GM21381 (cell line): ENCODE data around the gene RIMKLB.
A peak's percentile ranks its signal among the peaks of the same experiment; 100 is the strongest.
"Not testable (repeated sequence)": the region's sequence is repeated elsewhere in the genome, so short reads cannot be mapped to it uniquely, and the experiment has no call there.

Experiments
- ATAC-seq: cut with Tn5 transposase; IDR thresholded peaks from one replicate; pipeline ENCODE4 v1.9.1; 2021; ENCODE audit warnings: mild to moderate bottlenecking, moderate library complexity; ENCODE audit not compliant: unreplicated experiment

The RIMKLB gene

GRCh38 chr12:8689681-8690080, 8.1 kb upstream of the RIMKLB start:
- no peak for ATAC-seq

- no peak for ATAC-seq
Measured at GRCh38 chr12:8692573-8692972, 5.2 kb upstream of the RIMKLB start.

GRCh38 chr12:8695116-8695515, 2.7 kb upstream of the RIMKLB start:
- no peak for ATAC-seq

- ATAC-seq, result no peak
Measured at GRCh38 chr12:8696442-8697090, 1.2 kb upstream of the RIMKLB start.

- peak; percentile 17 for ATAC-seq
Measured at GRCh38 chr12:8697120-8697475, 693 bp upstream of the RIMKLB start.

GRCh38 chr12:8698132-8698851, 501 bp downstream of the RIMKLB start:
- peak; percentile 44 for ATAC-seq

GRCh38 chr12:8698879-8699278, 1.1 kb downstream of the RIMKLB start:
- ATAC-seq, result no peak

- no peak for ATAC-seq
Measured at GRCh38 chr12:8699714-8700113, 1.9 kb downstream of the RIMKLB start.

- ATAC-seq, result no peak
Measured at GRCh38 chr12:8701046-8701660, 3.4 kb downstream of the RIMKLB start.

- no peak for ATAC-seq
Measured at GRCh38 chr12:8702159-8702558, 4.4 kb downstream of the RIMKLB start.

GRCh38 chr12:8709124-8709830, 11.5 kb downstream of the RIMKLB start:
- no peak for ATAC-seq

- ATAC-seq, result no peak
Measured at GRCh38 chr12:8712572-8712971, 14.8 kb downstream of the RIMKLB start.

- no peak for ATAC-seq
Measured at GRCh38 chr12:8722286-8722800, 24.6 kb downstream of the RIMKLB start.

GRCh38 chr12:8734873-8735381, 37.1 kb downstream of the RIMKLB start:
- ATAC-seq, result no peak

- no peak for ATAC-seq
Measured at GRCh38 chr12:8742501-8742900, 44.7 kb downstream of the RIMKLB start.

GRCh38 chr12:8743121-8743520, 45.3 kb downstream of the RIMKLB start:
- ATAC-seq, result not testable (repeated sequence)

- not testable (repeated sequence) for ATAC-seq
Measured at GRCh38 chr12:8745631-8746030, 47.8 kb downstream of the RIMKLB start.

- ATAC-seq, result no peak
Measured at GRCh38 chr12:8746046-8746445, 48.3 kb downstream of the RIMKLB start.

GRCh38 chr12:8760076-8760475, 62.3 kb downstream of the RIMKLB start:
- not testable (repeated sequence) for ATAC-seq

GRCh38 chr12:8762701-8763100, 64.9 kb downstream of the RIMKLB start:
- not testable (repeated sequence) for ATAC-seq

GRCh38 chr12:8766121-8766520, 68.3 kb downstream of the RIMKLB start:
- ATAC-seq, result not testable (repeated sequence)
